OCI-LY3 (cell line): Measurements from ENCODE around the gene TMEM120A.

Experiments
- CTCF ChIP-seq: fragments of 200-600, 300-600 bp; sonication (generic); IDR thresholded peaks from 2 replicates; pipeline ENCODE4 v1.5.1; 2014; ENCODE audit warnings: antibody characterized with exemption, low read length, low read depth
- EZH2phosphoT487 ChIP-seq: fragments of 200-600 bp; shearing (Covaris generic); IDR thresholded peaks from 2 replicates; pipeline ENCODE4 v1.6.1; 2018; ENCODE audit warnings: antibody characterized with exemption, mixed run types, low read depth

- TF ChIP-seq CTCF: no peak
- no peak for TF ChIP-seq EZH2phosphoT487
Observed at GRCh38 chr7:75985009-75985517, 9.3 kb downstream of the TMEM120A start.
